Breast epithelium (tissue), 4 donors: Measurements from ENCODE around the gene IFNA16. TPM values are rescaled to one million over a fixed set of nuclear protein-coding genes. Genes with fewer than 3 reads are reported as not detected.
"Not testable (repeated sequence)": the region's sequence is repeated elsewhere in the genome, so short reads cannot be mapped to it uniquely, and the experiment has no call there.

Experiments
- DNase-seq, 2 donors: peaks; one replicate each; pipeline ENCODE4 v3.0.0-alpha.2; 2019; ENCODE audit warnings: low spot score in 2 of 2
- H3K27ac ChIP-seq, 2 donors: fragments of 200-600 bp; sonication (generic) in 1 of 2; one replicate each; pipeline ENCODE4 v1.5.1; 2016 to 2019; ENCODE audit warnings: mild to moderate bottlenecking in 1 of 2
- H3K27me3 ChIP-seq, 2 donors: fragments of 200-600 bp; sonication (generic) in 1 of 2; one replicate each; pipeline versions ENCODE4 v1.5.1 to v1.6.0; 2017 to 2019; ENCODE audit warnings: control low read depth in 1 of 2, mild to moderate bottlenecking in 1 of 2
- H3K36me3 ChIP-seq: fragments of 200-600 bp; one replicate; pipeline ENCODE4 v1.5.1; 2019
- H3K4me1 ChIP-seq, 2 donors: fragments of 200-600 bp; sonication (generic); one replicate each; pipeline ENCODE4 v1.5.1; 2016 to 2019; ENCODE audit warnings: control low read depth in 1 of 2
- H3K4me3 ChIP-seq, 3 donors: fragments of 200-600 bp; sonication (generic); 1 replicate in 2 of 3; 2 replicates in 1 of 3; pipeline ENCODE4 v1.5.1; 2016 to 2019; ENCODE audit warnings: mild to moderate bottlenecking in 3 of 3, moderate library complexity in 2 of 3
- H3K9me3 ChIP-seq, 2 donors: fragments of 200-600 bp; sonication (generic) in 1 of 2; one replicate each; pipeline ENCODE4 v1.5.1; 2016 to 2019; ENCODE audit warnings: control low read depth in 1 of 2
- POLR2A ChIP-seq: fragments of 450-650 bp; IDR thresholded peaks from one replicate; pipeline ENCODE4 v1.6.1; 2016; ENCODE audit warnings: antibody characterized with exemption, mild to moderate bottlenecking, moderate library complexity
- POLR2AphosphoS5 ChIP-seq, 3 donors: sonication (generic); formaldehyde crosslinking; IDR thresholded peaks; one replicate each; pipeline ENCODE4 v1.6.1; 2017; ENCODE audit warnings: antibody characterized with exemption in 3 of 3
- intact Hi-C: fragments of 100-400 bp; cut with DNase I; formaldehyde crosslinking; loops from one replicate; pipeline ENCODE4 v1.15.1; 2023; ENCODE audit warnings: low total_unique reads
- total RNA-seq, 3 donors: library from RNA; depleted of rRNA; stranded (reverse); fragments of >200 nt; gene quantifications; one replicate each; pipeline ENCODE4 v1.1.0, GENCODE V29; 2016
- TF ChIP-seq, protein P1 (sequence below), 3 donors: fragments of 450-650 bp; IDR thresholded peaks; one replicate each; pipeline ENCODE4 v1.5.1; 2016 to 2017; ENCODE audit warnings: antibody characterized with exemption in 3 of 3, mild to moderate bottlenecking in 3 of 3, moderate library complexity in 3 of 3

IFNA16 gene
- total RNA-seq, 3 donors from 2014 or later = not detected

DNA sequence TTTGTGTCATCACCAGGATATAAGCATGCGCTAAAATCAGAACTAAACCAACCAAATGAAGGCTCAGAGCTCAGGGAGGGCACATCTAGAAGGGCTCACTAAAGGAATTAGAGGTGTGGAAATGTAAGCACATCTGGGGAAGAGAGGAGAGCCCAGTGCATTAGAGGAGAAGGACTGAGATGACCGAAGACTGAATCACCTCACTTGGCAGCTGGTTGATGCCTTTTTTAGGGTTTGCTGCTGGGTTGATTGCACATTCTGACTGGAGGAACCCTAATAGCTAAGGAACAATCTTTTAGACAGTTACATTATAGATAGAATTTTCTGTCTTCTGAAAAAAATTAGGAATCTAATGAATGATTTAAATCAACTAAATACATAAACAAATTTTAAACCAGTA lies 42.4 kb downstream of the IFNA16 start:
- intact Hi-C loops = no loop called here
- H3K27me3 ChIP-seq = no peaks in the 10 kb centered on the region
- H3K27ac ChIP-seq = no peak overlapping the region
- no peak for DNase-seq
- H3K4me3 ChIP-seq = no peak overlapping the region
- no peaks in the 10 kb centered on the region for H3K9me3 ChIP-seq
- TF ChIP-seq POLR2AphosphoS5 (IDR thresholded peaks at IDR 0.05) = no peak
- TF ChIP-seq, protein P1, sequence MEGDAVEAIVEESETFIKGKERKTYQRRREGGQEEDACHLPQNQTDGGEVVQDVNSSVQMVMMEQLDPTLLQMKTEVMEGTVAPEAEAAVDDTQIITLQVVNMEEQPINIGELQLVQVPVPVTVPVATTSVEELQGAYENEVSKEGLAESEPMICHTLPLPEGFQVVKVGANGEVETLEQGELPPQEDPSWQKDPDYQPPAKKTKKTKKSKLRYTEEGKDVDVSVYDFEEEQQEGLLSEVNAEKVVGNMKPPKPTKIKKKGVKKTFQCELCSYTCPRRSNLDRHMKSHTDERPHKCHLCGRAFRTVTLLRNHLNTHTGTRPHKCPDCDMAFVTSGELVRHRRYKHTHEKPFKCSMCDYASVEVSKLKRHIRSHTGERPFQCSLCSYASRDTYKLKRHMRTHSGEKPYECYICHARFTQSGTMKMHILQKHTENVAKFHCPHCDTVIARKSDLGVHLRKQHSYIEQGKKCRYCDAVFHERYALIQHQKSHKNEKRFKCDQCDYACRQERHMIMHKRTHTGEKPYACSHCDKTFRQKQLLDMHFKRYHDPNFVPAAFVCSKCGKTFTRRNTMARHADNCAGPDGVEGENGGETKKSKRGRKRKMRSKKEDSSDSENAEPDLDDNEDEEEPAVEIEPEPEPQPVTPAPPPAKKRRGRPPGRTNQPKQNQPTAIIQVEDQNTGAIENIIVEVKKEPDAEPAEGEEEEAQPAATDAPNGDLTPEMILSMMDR (IDR thresholded peaks at IDR 0.05) = no peak
- no peak for TF ChIP-seq POLR2A
- H3K36me3 ChIP-seq = no peaks in the 10 kb centered on the region
- H3K4me1 ChIP-seq = no peaks in the 10 kb centered on the region

DNA sequence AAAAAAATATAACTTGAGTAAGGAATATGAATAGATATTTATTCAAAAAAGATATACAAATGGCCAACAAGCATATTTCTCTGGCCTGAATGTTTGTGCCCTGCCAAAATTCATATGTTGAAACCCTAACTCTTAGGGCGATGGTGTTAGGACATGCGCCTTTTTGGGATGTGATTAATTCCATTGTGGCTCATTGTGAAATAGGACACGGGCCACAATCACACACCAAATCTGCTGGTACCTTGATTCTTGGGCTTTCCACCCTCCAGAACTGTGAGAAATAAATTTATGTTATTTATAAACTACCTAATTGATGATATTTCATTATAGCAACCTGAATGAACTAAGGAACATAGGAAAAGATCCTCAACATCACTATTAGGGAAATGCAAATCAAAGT lies 45.0 kb downstream of the IFNA16 start:
- Histone ChIP-seq H3K36me3 (no peaks in the 10 kb centered on the region), H3K4me1 (no peaks in the 10 kb centered on the region), H3K27ac (no peak overlapping the region), H3K4me3 (no peak overlapping the region), H3K27me3 (no peaks in the 10 kb centered on the region), H3K9me3 (no peaks in the 10 kb centered on the region)
- intact Hi-C loops = no loop called here
- DNase-seq = no peak
- TF ChIP-seq POLR2A (no peak), POLR2AphosphoS5 (IDR thresholded peaks at IDR 0.05) (no peak)
- TF ChIP-seq, protein P1 (IDR thresholded peaks at IDR 0.05) = no peak

DNA sequence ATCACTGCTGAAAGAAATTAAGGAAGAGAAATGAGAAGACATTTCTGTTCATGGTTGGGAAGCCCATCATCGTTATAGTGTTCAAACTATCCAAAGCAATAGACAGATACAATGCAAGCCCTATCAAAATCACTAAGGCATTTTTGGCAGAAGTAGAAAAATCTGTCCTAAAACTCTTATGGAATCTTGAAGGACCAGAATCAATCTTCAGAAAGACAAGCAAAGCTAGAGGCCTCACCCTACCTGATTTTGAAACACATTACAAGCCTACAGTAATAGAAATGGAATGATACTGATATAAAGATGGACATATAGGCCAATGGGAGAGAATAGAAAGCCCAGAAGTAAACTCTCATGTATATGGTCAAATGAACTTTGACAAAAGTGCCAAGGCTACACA lies 45.8 kb downstream of the IFNA16 start:
- Histone ChIP-seq H3K4me3 (no peak overlapping the region), H3K27ac (no peak overlapping the region), H3K4me1 (no peaks in the 10 kb centered on the region), H3K27me3 (no peaks in the 10 kb centered on the region), H3K36me3 (no peaks in the 10 kb centered on the region), H3K9me3 (no peaks in the 10 kb centered on the region)
- intact Hi-C loops = no loop called here
- DNase-seq = no peak
- no peak for TF ChIP-seq POLR2A
- no peak for TF ChIP-seq POLR2AphosphoS5 (IDR thresholded peaks at IDR 0.05)
- TF ChIP-seq, protein P1 (IDR thresholded peaks at IDR 0.05) = no peak

- H3K9me3 ChIP-seq, H3K27me3 ChIP-seq, H3K27ac ChIP-seq, H3K4me3 ChIP-seq, DNase-seq, intact Hi-C loops, H3K4me1 ChIP-seq, H3K36me3 ChIP-seq: not testable (repeated sequence)
These were observed 50.6 kb downstream of the IFNA16 start, which contains the start of gene IFNA21 for GRCh38 chr9:21166560-21166959. Gene IFNA21 (minus strand): TSS chr9:21166660. CDS start chr9:21166612, 48 bp downstream.

Other genes starting within 250 kb of the IFNA16 start
- 1 to 10 TPM; 3.3 to 5.1 (median 4.0) TPM for gene HACD4, start 185.7 kb downstream of the IFNA16 start, total RNA-seq
- not detected for gene IFNB1, start 139.4 kb downstream of the IFNA16 start, total RNA-seq
- gene IFNW1, start 75.5 kb downstream of the IFNA16 start, total RNA-seq = not detected
- gene IFNA21, start 50.7 kb downstream of the IFNA16 start, total RNA-seq = not detected
- not detected for gene IFNA4, start 29.7 kb downstream of the IFNA16 start, total RNA-seq
- gene IFNA7, start 15.1 kb downstream of the IFNA16 start, total RNA-seq = not detected
- gene IFNA10, start 10.2 kb downstream of the IFNA16 start, total RNA-seq = not detected
- not detected for gene IFNA17, start 10.9 kb upstream of the IFNA16 start, total RNA-seq
- not detected for gene IFNA14, start 22.7 kb upstream of the IFNA16 start, total RNA-seq
- gene IFNA5, start 88.0 kb upstream of the IFNA16 start, total RNA-seq = under 1 TPM in 1 of 3 donors, not detected in 2; 0.32 TPM
- gene KLHL9, start 118.1 kb upstream of the IFNA16 start, total RNA-seq = 10 to 100 TPM; 18.4 to 34.7 (median 25.9) TPM
- gene IFNA6, start 133.6 kb upstream of the IFNA16 start, total RNA-seq = not detected
- gene IFNA13, start 150.7 kb upstream of the IFNA16 start, total RNA-seq = not detected
- not detected for gene IFNA2, start 168.1 kb upstream of the IFNA16 start, total RNA-seq
- not detected for gene IFNA8, start 191.8 kb upstream of the IFNA16 start, total RNA-seq
- gene IFNA1, start 223.1 kb upstream of the IFNA16 start, total RNA-seq = not detected